Peyer's patch (tissue), 4 donors: ENCODE results near the gene LRFN4. TPM values are rescaled to one million over a fixed set of nuclear protein-coding genes. Genes with fewer than 3 reads are reported as not detected.

Experiments
- DNase-seq, 3 donors: peaks; one replicate each; pipeline ENCODE4 v3.0.0-alpha.2; 2017 to 2019
- H3K27ac ChIP-seq, 4 donors: fragments of 200-600 bp; sonication (generic); one replicate each; pipeline ENCODE4 v1.5.1; 2016 to 2019
- H3K27me3 ChIP-seq, 2 donors: fragments of 200-600 bp; sonication (generic); one replicate each; pipeline ENCODE4 v1.5.1; 2019
- H3K36me3 ChIP-seq, 3 donors: fragments of 200-600 bp; sonication (generic); one replicate each; pipeline ENCODE4 v1.5.1; 2016 to 2019
- H3K4me1 ChIP-seq, 4 donors: fragments of 200-600 bp; sonication (generic); one replicate each; pipeline ENCODE4 v1.5.1; 2016 to 2019
- H3K4me3 ChIP-seq, 4 donors: fragments of 200-600 bp; sonication (generic); 1 replicate in 3 of 4; 2 replicates in 1 of 4; pipeline ENCODE4 v1.5.1; 2016 to 2019; ENCODE audit warnings: mild to moderate bottlenecking in 1 of 4
- H3K9me3 ChIP-seq, 4 donors: fragments of 200-600 bp; sonication (generic); one replicate each; pipeline ENCODE4 v1.5.1; 2016 to 2019; ENCODE audit warnings: mild to moderate bottlenecking in 1 of 4
- CTCF ChIP-seq, 6 experiments: fragments of 450-650 bp in 4 of 6; fragments of 200-600 bp in 2 of 6; sonication (generic) in 1 of 6; IDR thresholded peaks; one replicate each; pipeline ENCODE4 v1.5.1; 2017 to 2019; ENCODE audit warnings: antibody characterized with exemption in 6 of 6, mild to moderate bottlenecking in 3 of 6, moderate library complexity in 1 of 6
- POLR2A ChIP-seq, 2 donors: fragments of 450-650 bp; IDR thresholded peaks; one replicate each; pipeline ENCODE4 v1.5.1; 2017; ENCODE audit warnings: antibody characterized with exemption in 2 of 2, mild to moderate bottlenecking in 2 of 2, moderate library complexity in 2 of 2
- total RNA-seq, 4 donors: library from RNA; depleted of rRNA; stranded (reverse); fragments of >200 nt; gene quantifications; one replicate each; pipeline ENCODE4 v1.1.0, GENCODE V29; 2016

LRFN4 gene
- total RNA-seq, 4 donors from 2014 or later = 2.5 to 9.0 (median 4.3) TPM

DNA sequence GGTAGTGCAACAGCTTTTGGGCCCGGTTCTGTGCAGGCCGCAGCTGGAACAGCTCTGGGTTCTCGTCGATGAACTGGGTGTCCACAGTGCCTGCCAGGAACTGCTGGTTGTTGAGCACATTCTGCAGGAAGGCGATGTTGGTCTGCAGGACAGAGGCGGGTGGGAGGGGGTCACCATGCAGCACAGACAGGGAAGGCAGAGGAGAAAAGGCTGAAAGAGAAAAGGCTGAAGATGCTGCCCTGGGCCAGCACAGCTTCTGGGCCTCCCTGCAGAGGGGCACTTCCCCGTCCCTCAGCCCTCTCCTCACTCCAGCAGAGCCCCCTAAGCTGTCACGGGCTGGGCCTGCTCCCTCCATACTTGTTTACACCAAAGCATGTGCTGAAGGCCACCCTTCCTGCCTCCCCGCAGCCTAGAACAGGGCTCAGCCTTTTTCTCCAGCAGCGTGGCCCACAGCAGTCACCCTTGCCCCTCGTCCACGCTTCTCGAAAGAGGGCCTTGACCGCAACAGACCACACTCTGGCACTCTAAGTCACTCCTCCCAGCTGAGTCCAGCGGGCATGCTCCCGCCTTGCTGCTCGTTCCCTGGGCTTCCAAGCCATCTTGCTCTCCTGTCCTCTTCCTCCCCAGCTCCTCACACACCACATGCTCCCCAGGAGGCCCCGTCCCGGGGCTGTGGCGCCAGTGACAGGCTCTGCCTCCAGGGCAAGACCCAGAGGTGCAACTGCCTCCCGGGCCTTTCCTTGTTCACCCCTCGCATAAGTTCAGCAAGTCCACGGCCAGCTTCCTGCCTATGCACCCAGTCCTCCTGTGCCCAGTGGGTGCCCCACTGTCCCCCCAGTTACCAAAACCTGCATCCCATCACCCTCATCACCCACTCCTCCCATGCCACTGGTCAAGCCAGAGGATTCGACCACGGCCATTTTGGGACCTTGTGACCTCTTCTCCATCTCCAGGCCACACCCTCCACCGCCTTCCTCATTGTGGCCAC is 3.3 kb upstream of the LRFN4 start:
- TF ChIP-seq POLR2A (IDR thresholded peaks at IDR 0.05) = no peak
- TF ChIP-seq CTCF (IDR thresholded peaks at IDR 0.05) = no peak
- DNase-seq = no peak
- H3K27me3 ChIP-seq = no peaks in the 10 kb centered on the region
- no peak overlapping the region for H3K4me3 ChIP-seq
- no peak overlapping the region for H3K27ac ChIP-seq
- peaks cover 0 to 15% (median 3%) of the 10 kb centered on the region in 4 donors for H3K4me1 ChIP-seq
- H3K9me3 ChIP-seq = no peaks in the 10 kb centered on the region
- peaks cover 0 to 21% (median 0%) of the 10 kb centered on the region in 3 donors for H3K36me3 ChIP-seq

- no peaks in the 10 kb centered on the region for H3K9me3 ChIP-seq
- DNase-seq = no peak
- H3K27ac ChIP-seq = no peak overlapping the region
- no peaks in the 10 kb centered on the region for H3K27me3 ChIP-seq
- H3K36me3 ChIP-seq = peaks cover 0 to 15% (median 0%) of the 10 kb centered on the region in 3 donors
- H3K4me1 ChIP-seq = peaks cover 0 to 15% (median 3%) of the 10 kb centered on the region in 4 donors
- H3K4me3 ChIP-seq = no peak overlapping the region
- TF ChIP-seq CTCF (IDR thresholded peaks at IDR 0.05) (no peak), POLR2A (IDR thresholded peaks at IDR 0.05) (no peak)
Measured at GRCh38 chr11:66854231-66854661, 2.6 kb upstream of the LRFN4 start.

DNA sequence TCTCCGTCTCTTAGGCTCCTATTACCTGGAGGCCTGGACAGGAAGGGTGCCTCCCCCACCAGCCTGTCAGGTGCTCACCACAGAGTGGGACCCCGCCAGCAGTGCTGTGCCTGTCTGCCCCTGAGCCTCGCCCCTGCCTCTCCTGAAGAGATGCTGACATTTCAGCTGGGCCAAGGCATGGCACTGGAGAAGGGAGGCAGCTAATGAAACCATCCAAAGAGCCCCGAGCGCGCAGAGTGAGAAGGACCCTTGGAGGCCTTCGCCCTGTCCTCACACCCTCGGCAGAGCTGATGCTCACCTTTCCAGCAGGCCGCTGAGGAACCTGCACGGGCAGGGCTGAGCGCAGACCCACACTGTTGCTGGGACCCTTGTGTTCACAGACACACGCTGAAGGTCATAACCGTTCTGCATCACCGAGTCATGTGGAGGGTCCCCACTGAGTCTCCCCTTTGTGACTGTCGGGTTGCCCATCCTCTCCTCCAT is 2.1 kb upstream of the LRFN4 start:
- peaks cover 0 to 15% (median 3%) of the 10 kb centered on the region in 4 donors for H3K4me1 ChIP-seq
- H3K9me3 ChIP-seq = no peaks in the 10 kb centered on the region
- H3K27me3 ChIP-seq = no peaks in the 10 kb centered on the region
- no peak overlapping the region for H3K4me3 ChIP-seq
- H3K27ac ChIP-seq = no peak overlapping the region
- no peak for DNase-seq
- TF ChIP-seq POLR2A (IDR thresholded peaks at IDR 0.05) (no peak), CTCF (IDR thresholded peaks at IDR 0.05) (no peak)
- peaks cover 0 to 11% (median 0%) of the 10 kb centered on the region in 3 donors for H3K36me3 ChIP-seq

DNA sequence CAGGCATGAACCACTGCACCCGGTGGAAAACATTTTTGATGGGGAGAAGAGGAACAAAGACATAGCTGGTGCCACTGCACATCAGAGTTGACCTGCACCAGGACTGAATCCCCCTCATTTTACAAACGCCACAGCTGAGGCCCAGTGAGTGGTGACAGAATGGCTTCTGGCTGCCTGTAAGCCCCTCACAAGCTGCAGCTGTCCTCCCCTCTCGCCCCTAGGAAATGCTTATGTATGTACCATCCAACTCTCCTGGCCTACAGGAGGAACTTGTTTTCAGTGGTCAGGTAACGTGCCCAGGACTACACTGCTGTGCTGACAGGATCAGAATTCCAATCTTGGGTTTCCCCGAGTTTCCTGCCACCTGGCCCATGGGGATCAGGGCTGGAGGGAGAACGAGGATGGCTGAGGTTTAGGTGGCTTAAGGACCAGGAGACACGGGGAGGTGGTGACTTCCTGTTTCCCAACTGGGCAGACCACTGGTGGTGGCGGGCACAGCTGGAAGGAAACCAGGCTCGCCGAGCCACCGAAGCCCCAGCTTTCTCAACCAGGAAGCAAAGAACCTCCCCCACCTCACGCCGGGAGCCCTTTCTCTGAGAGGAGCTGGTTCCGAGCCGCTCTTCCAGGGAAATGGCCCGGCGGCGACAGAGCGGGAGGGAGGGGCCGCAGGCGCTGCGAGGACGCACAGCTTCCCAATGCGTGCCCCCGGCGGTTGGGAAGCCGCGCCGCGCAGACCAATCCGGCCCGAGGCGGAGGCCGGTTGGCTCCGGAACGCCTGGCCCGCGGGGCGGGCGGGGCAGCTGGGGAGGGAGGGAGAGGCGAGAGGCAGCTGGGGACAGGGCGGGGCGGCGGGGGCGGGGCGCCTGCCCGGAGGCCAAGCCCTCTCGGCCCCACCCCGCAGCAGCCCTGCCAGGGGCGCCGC is 1.0 kb upstream of the LRFN4 start:
- Histone ChIP-seq H3K27ac (peak overlapping the region; percentile 83 to 88 (median 86)), H3K27me3 (no peaks in the 10 kb centered on the region), H3K9me3 (no peaks in the 10 kb centered on the region), H3K4me1 (peaks cover 0 to 15% (median 3%) of the 10 kb centered on the region in 4 donors), H3K36me3 (peaks cover 0 to under 1% (median 0%) of the 10 kb centered on the region in 3 donors), H3K4me3 (peak overlapping the region; percentile 60 to 68 (median 65))
- peak; percentile 86 to 97 (median 95) for DNase-seq
- TF ChIP-seq POLR2A (IDR thresholded peaks at IDR 0.05) (peak; percentile 60 to 78), CTCF (IDR thresholded peaks at IDR 0.05) (no peak)
